GM21529 (cell line): ENCODE data around the gene HAUS7.

Experiments
- ATAC-seq: cut with Tn5 transposase; IDR thresholded peaks from one replicate; pipeline ENCODE4 v1.9.1; 2021; ENCODE audit not compliant: unreplicated experiment

HAUS7 gene

DNA sequence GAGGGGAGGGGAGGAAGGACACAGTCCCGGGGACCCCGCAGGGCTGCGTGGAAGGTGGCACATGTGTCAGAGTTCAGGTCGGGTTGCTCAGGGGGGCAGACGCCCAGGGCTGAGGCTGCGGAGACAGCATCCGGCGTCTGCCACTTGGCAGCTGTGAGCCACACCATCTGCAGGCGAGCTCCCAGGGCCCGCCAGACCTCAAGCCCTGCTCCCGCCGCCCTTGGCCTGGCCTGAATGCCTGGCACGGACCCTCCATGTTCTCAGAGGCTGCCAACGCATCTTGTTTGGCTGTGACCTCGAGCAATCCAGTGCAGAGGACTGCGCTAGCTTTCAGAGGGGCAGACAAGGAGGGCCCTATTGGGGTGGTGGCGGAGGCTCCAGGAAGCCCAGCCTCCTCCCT is 29.5 kb upstream of the HAUS7 start:
- no peak for ATAC-seq

DNA sequence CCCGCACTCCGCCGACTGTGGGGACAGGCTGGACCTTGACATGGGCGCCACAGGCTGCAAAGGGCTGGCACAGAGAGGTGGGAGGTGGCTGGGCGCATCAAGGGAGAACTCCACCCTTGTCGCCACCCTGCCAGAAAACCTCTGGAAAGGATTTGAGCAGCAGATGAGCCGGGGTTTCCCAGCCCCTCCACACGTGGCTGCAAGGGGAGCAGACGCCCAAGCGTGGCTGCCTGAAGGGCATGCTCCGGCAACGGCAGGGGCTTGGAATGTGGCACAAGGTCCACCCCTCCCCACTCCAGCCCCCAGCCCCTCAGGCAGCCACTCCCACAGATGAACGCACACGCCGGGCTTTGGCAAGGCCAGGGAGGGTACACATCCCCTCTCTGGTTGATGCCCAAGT is 29.0 kb upstream of the HAUS7 start:
- no peak for ATAC-seq

DNA sequence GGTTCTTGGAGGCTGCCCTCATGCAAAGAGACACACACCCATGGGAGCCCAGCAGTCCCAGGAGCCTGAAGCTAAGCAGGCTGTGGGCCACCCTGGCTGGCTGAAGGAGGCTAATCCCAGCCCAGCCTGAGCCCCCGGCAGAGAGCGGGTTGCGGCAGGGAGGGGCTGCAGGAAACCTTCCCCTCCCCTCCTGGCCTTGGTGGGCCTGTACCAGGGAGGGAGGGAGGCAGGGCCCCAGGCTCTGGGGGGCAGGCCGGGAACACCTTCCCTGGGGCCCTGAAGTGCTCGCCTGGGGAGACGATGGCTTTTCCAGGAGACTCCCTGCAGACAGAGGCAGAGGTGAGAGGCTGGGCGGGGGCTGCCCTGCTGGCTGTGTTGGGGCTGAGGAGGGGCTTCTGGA is 28.1 kb upstream of the HAUS7 start:
- no peak for ATAC-seq

DNA sequence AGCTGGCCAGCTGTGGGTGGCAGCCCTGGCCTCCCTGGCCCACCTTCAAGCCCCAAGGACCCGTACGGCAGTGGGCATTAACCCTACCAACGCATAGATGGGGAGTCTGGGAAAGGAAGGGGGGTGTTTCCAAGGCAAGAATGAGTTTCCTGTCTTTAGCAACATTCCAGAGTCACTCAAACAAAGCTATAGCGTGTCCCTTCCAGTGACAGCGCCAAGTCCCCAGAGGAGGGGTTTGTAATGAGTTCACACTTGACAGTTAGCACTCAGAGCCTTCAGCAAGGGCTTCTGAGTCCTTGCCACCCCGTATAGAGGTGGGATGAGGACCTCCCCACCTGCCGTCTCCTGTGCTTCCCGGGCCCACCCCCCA is 26.2 kb upstream of the HAUS7 start:
- ATAC-seq: no peak

DNA sequence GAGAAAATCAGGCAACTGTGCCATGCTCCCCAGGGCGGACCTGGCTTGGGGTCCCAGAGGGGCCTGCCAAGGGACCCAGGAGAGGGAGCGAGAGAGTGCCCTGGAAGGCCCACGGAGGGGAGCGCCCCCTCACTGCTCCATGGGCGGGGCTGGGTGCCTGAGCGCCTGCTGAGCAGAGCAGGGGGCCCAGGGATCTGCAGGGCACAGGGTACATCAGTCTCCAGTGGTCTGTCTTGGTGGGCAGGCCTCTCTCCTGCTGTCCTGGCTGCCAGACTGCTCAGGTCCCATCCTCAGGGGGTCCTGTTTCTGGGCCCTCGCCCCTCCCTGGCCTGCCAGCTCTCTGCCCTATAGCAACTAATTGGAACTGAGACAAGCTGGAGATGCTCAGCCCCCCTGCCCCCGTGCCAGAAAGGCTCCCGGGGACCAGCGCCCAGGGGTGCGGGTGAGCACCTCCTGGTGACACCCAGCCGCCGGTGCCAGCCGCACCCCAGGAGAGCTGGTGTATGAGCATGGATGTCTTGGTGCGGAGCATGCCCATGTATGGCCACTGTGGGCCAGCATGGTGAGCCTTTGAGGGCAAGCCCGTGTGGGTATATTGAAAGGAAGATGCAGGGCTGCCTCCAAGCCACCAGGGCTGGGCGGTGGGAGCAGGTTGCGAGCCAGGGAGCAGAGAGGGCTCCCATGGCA is 25.7 kb upstream of the HAUS7 start:
- ATAC-seq: no peak

DNA sequence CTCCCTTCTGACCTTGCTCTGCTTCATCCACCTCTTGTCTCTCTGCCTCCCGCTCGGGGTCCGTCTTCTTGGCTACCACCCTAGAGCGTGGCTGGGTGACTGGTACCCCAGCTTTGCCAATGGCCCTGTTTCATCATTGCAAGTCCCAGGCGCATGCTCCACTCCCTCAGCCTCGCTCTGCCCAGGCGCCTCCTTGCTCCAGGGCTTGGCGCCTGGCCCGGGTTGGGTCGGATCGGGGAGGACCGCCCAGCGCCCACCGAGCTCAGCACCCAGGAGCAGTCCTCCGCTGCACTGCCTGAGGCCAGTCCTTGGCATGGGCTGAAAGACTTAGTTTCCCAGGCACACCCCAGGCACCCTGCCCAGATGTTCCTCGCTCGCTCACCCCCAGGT is 25.0 kb upstream of the HAUS7 start:
- ATAC-seq: no peak

DNA sequence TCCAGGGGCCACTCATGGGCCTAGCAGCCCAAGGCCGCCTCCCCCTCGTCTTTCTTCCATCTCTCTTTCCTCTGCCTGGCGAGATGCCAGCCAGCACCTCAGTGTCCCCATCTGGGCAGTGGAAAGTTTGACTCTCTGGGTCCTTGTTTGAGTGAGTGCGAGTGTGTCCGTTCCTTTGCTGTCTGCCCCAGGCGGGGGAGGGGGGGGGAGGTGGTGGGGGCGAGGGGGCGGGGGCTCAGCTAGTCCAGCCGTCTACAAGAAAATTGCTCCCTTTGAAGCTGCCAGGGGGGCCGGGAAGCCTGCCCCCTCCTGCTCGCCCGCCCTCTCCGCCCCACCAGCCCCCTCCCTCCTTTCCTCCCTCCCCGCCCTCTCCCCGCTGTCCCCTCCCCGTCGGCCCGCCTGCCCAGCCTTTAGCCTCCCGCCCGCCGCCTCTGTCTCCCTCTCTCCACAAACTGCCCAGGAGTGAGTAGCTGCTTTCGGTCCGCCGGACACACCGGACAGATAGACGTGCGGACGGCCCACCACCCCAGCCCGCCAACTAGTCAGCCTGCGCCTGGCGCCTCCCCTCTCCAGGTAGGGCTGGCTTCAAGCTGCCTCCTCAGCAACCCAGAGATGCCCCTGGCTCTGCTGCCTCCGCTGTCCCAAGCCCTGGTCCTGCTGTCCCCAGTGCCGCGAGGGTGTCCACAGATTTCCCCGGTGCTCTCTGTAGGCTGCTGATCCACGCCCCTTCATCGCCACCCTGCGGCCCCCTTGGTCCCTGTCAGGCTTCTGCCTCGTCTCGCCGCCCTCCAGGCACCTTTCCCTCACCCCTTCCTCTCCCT is 24.4 kb upstream of the HAUS7 start, which contains the start of gene BGN:
Gene BGN, plus strand, starts transcription at position 440 of the 821 bp plus-strand sequence. CDS start 9,652 bp downstream, outside the sequence.
- ATAC-seq: no peak

DNA sequence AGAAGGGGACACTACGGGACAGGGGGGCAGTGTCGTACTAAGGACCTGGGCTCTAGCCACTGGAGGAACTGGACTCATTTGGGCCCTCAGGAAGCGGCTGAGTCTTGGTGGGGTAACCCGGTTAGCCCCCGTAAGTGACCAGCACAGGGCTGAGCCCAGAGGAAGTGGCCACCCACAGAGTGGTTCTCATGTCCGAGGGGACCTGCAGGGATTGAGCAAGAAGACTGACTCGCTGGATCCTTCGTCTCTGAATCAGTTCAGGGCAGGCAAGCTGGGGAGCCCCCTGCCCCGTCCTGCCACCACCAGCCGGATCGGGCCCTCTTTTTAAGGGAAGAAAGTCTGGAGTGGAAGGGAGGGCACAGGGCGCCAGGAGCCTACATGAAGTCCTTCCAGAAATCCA is 23.7 kb upstream of the HAUS7 start:
- no peak for ATAC-seq

DNA sequence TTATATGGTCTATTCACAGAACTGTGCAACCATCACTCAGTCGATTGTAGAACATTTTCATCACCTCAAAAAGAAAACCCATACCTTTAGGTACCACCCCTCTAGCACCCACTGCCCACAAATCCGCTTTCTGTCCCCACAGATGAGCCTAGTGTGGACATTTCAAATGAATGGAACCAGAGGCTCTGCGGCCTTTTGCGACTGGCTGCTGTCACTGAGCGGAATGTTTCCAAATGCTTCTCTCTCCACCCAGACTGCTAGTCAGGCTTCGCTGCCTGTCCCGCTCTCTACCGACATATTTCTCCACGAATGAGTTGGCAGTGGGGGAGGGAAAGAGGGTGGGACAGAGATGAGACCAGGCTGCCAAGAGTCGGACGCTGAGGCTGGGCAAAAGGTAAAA is 22.7 kb upstream of the HAUS7 start:
- ATAC-seq: no peak

DNA sequence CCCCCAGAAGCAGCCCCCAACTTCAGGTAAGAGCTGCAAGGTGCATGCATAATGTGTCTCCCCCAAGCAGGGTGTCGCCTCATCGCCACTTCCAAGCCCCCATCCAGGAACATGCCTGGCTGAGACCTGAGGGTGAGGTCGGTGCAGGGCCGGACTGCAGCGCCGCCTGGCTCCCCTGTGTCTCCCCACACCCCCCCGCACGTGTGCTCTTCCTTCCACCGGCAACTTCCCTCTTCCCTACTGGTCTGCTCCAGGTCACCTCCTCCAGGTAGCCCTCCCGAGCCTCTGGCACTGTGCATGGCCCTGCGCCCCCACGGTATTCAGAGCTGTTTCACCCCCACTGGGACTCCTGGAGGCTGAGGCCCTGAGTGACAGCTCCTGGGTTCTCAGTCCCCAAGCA is 22.2 kb upstream of the HAUS7 start:
- no peak for ATAC-seq

DNA sequence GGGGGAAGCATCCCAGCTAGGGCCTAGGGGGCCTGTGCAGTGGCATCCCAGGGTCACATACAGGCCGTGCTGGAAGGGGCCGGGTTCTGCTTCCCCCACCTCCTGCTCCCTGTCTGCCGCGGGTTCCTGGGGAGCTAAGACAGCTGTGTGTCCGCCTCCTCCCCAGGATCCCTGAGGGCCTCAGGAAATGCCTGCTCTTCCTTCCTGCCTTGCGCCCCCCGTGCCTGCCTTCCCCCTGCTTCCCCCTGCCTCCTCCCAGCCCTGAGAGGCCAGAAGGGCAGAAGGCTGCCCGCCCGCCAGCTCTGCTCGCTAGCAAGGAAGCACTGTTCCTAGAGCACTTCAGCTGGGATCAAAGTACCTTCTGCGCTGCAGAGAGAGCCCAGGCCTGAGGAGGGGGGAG is 21.5 kb upstream of the HAUS7 start:
- no peak for ATAC-seq

DNA sequence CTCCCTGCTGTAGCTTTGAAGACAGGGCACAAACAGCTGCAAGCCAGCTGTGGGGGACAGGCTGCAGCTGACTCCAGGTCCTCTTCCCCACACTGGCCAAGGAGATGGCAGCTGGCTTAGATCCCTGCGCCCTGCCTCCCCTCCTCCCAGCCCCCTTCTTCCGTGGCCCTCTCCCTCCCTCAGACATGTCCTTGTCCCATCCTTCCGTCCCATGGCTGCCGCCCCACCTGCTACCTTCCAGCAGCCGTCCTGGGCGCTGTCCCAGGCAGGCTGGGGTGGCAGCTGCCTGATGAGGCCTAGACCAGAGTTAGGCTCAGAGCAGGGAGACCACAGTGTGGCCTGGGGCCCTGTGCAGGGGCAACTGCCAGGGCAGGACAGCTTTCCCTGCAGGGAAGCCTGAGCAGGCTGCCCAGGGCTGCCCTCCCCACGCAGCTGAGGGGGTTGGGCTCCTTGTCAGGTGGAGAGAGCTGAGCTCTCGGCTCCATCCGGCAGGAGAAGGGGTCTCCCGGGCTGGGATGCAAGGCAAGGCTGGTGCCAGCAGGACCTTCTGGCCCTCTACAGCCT is 21.1 kb upstream of the HAUS7 start:
- no peak for ATAC-seq

DNA sequence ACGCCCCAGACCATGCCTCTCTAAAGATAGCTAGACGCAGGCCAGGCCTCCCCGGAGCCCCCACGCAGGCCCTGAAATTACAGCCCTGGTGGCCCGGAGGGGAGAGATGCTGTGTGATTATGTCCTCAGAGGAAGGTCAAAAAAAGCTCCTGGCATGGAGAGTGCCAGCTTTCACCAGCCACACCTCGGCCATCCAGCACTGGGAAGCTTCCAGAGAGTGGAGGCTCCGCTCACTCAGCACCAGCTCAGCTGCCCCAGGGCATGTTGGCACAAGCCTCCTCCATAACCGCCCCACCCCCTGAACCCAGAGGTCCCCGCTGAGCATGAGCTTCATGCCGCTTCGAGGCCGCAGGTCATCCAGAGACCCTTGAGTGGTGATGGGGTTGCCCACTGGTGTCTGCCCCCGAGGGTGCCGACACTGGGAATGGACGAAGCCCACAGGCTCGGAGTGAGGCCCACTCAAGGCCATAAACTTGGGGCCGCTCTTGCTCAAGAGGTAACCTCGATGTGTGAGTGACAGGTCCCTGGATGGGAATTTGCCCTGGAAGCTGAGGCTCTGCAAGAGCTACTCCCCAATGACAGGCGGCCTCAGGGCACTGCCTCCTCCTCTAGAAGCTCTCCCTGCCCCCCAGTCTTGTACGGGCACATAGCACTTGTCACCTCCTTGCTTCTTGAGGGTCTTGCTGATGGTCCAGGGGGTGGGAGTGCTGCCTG is 20.0 kb upstream of the HAUS7 start:
- no peak for ATAC-seq

DNA sequence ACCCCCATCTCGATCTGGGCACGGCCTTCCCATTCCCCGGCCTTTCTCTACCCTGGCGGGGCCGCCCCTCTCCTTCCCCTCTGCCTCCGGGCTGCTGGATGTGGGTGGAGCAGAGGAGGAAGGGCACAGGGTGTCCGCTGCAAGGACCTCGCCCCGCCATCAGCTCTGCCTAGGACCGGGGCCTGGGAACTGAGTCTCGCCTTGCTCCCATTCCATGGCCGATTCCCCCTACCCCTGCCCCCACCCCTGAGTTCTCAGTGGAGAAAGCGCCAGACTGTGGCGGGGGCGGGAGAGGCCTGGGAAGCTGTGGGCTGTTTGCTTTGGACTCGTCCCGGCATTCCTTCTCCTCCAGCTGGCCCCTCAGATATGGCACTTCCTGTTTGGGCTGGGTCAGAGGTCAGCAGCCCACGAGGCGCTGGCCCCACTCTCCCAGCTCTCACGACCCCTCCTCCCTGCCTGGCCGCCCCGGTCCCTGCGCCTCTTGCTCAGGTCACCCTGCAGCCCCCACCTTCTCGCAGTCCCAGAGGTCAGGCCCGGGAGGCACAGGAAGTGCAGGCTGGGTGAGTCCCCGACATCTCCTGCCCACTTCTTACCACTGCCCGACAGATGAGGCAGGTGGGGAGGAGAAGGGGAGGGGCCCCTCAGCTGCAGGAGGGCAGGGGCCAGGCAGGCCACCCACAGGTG is 18.0 kb upstream of the HAUS7 start:
- no peak for ATAC-seq

DNA sequence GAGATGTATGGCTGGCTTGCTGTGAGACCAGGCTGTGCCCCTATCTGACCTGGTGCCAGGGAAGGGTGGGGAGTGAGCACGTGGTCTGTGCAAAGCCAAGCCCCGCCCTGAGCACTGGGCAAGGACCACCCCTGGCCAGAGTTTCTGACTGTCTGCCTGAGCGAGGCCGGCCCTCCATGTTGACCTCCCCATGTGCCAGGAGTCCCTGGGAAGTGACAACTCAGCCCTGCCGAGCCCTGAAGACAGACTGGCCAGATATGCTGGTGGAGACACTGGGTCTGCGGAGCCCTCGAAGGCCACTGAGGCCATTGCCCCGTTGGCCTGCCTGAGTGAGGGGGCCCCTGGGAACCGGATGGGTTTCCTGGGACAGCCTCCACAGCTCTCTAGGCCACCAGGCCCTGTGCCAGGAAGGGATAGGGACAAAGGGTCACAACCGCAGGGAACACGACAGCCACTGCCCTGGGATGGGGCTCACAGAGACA is 17.3 kb upstream of the HAUS7 start:
- no peak for ATAC-seq

DNA sequence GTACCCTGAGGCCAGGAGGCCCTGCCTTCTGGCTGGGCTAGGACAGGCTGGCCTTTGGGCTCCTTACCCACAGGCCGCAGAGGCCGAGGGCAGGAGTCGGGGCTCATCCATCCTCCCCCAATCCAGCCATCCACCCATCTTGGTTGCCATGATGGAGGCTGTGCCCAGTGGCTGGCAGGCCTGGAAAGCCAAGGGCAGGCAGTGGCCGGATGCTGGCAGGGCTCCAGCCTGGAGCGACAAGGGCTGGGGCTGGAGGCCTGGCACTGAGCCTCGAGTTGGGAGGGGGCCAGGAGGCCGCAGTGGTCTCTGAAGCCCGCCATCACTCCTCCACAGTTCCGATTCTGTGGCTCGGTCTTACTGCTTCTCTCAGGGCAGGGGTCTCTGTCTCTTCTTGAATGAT is 15.8 kb upstream of the HAUS7 start:
- no peak for ATAC-seq

DNA sequence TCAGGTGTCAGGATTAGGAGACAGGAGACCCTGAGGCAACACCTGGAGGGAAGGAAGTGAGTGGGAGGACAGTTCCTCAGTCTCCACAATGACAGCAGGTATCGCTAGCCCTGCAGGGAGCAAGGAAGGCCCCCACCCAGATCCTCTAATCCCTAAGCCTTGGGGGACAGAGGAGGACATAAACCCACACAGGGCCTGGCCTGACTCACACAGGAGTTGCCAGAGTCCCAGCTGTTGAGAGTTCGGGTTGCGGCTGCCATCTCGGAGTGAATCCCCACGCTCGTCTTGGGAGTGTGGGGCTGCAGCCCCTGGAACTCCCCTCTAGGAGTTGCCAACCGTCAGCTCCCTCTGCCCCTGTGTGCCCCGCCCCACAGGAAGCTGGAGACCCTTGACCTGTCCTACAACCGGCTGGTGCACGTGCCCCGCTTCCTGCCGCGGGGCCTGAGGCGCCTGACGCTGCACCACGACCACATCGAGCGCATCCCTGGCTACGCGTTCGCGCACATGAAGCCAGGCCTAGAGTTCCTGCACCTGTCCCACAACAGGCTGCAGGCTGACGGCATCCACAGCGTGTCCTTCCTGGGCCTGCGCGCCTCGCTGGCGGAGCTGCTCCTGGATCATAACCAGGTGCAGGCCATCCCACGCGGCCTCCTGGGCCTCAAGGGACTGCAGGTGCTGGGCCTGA is 15.2 kb upstream of the HAUS7 start:
- ATAC-seq: no peak

DNA sequence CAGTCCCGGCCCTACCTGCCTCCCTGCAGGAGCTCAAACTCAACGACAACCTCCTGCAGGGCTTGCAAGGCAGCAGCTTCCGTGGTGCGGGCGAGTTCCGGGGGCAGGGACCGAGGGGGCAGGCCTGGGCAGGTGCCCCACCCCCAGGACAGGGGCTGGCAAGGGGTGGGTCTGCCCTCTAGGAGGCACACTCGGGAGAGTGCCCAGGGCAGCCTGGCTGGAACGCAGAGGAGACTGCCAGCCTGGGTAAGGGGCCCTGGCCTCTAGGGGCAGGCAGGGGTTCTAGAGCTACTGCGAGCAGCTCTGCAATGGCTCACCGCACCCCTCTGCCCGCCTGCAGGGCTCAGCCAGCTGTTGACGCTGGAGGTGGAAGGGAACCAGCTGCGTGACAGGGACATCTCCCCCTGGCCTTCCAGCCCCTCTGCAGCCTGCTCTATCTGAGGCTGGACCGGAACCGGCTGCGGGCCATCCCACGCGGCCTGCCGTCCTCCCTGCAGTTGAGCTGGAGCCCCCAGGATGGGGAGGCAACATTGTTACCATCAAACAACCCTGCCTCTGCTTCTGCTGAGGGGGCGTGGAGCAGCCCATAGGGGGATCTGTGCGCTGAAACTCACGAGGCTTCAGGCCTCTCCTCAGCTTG is 12.1 kb upstream of the HAUS7 start:
- ATAC-seq: no peak

DNA sequence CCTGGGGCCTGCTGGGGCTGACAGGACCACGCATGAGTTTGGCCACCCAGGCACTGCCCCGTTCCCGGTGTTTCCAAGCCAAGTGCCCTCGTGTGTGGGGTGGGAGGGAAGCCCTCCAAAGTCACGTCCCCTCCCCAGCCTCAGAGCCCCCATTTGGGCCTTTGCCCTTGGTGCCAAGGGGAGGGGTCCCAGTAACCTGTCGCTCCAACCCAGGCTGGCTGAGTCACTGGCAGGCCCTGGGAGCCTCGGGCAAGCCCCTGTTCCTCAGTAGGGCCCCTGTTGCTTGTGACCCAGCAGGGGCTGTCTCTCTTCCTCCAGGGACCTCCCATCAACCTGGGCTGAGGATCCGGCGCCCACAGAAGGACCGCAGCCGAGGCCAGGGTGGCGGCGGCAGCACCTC is 10.7 kb upstream of the HAUS7 start:
- no peak for ATAC-seq

DNA sequence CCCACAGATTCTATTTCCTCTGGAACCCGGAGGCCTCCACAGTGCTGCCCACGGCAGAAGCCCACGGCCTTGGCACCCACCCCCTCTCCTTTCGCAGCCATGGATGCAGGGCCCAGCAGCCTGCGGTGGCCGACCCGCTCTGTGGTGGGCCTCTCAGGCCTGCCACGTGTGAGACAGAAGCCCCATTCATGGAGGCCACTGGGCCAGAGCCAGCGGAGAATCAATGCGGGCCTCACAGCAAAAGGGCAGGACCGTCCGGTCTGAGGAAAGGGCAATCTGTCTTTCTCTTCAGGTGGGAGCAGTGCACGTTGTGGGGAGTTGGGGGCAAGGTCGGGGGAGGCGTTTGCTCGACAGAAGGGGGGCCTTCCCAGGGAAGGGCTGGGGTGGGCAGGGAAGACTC is 8.4 kb upstream of the HAUS7 start:
- ATAC-seq: no peak
